K562 (cell line): ENCODE results near the gene NTPCR. TPM values are rescaled to one million over a fixed set of nuclear protein-coding genes. Genes with fewer than 3 reads are reported as not detected.

Experiments used
- ATAC-seq: fragments of 200-7000 bp; cut with Tn5 transposase; 3 replicates; pipeline ENCODE4 v1.9.1; 2020; ENCODE audit warnings: moderate library complexity
- BruUV-seq: library from RNA; stranded (reverse); fragments of 400-500 nt; replicated peaks from 2 replicates; lab custom pipeline; 2021; lab: Mats Ljungman, UMichigan
- CTCF ChIA-PET: fragments of 300-600 bp; formaldehyde crosslinking; extraction: SDS; loops from one replicate; lab custom pipeline; 2021; ENCODE audit warnings: low intra/inter-chr PET ratio; lab: Yijun Ruan, JAX
- POLR2A ChIA-PET: fragments of 300-600, 350-650 bp; sonication (Branson Sonifier 250); formaldehyde crosslinking; extraction: SDS; loops from one replicate; lab custom pipeline; 2021; ENCODE audit warnings: antibody characterized with exemption, inconsistent platforms; lab: Yijun Ruan, JAX
- DNase-seq, 4 experiments: peaks; one replicate each; pipeline versions ENCODE4 v3.0.0 to v3.0.0-alpha.2; 2011 to 2018; ENCODE audit warnings: low spot score in 3 of 4, mixed read lengths in 3 of 4; ENCODE audit errors: extremely low read depth in 1 of 4
- FAIRE-seq: peaks from 2 replicates; lab custom pipeline; 2011; peaks lifted over from hg19 to GRCh38; lab: Jason Lieb, UNC
- H2AFZ ChIP-seq: 2 replicates; pipeline ENCODE4 v1.6.0; 2011; ENCODE audit warnings: low read depth, low read length, control low read depth, inconsistent platforms
- H3K27ac ChIP-seq: fragments of 200-600 bp; 3 replicates; pipeline ENCODE4 v1.8.0; 2011; ENCODE audit warnings: low read depth, mild to moderate bottlenecking, control low read depth, inconsistent platforms, low read length, moderate library complexity, mixed read lengths; ENCODE audit errors: extremely low read depth
- H3K27me3 ChIP-seq, 2 experiments: fragments of 300-600 bp in 1 of 2; 2 replicates in 1 of 2; 3 replicates in 1 of 2; pipeline versions ENCODE4 v1.6.0 to v1.8.0; 2011; ENCODE audit warnings: inconsistent platforms in 2 of 2, low read length in 2 of 2, mild to moderate bottlenecking in 1 of 2, mixed read lengths in 1 of 2, moderate library complexity in 1 of 2; ENCODE audit not compliant: control insufficient read depth in 2 of 2, insufficient read depth in 2 of 2
- H3K36me3 ChIP-seq: fragments of 300-600 bp; 3 replicates; pipeline ENCODE4 v1.8.0; 2011; ENCODE audit warnings: mild to moderate bottlenecking, low read length, inconsistent platforms; ENCODE audit not compliant: control insufficient read depth, insufficient read depth
- H3K4me1 ChIP-seq, 2 experiments: fragments of 200-600 bp in 1 of 2; replicated peaks in 1 of 2; 2 replicates in 1 of 2; 3 replicates in 1 of 2; pipeline versions ENCODE4 v1.5.1 to v1.8.0; 2011; ENCODE audit warnings: inconsistent platforms in 2 of 2, low read length in 2 of 2, mild to moderate bottlenecking in 1 of 2, mixed read lengths in 1 of 2, moderate library complexity in 1 of 2; ENCODE audit not compliant: control insufficient read depth in 2 of 2, insufficient read depth in 2 of 2
- H3K4me2 ChIP-seq: 2 replicates; pipeline ENCODE4 v1.6.1; 2011; ENCODE audit warnings: low read length, control low read depth, inconsistent platforms, mixed read lengths; ENCODE audit not compliant: insufficient read depth
- H3K4me3 ChIP-seq: fragments of 200-600 bp; sonication (generic), shearing (Covaris generic); 2 replicates; pipeline ENCODE4 v1.5.1; 2016; ENCODE audit warnings: control low read depth, inconsistent platforms
- H3K79me2 ChIP-seq: fragments of 200-600 bp; 3 replicates; pipeline ENCODE4 v1.8.0; 2011; ENCODE audit warnings: low read length, inconsistent platforms; ENCODE audit not compliant: control insufficient read depth, insufficient read depth
- H3K9ac ChIP-seq, 2 experiments: 2 replicates each; pipeline versions ENCODE4 v1.6.0 to v1.6.1; 2011; ENCODE audit warnings: low read depth in 2 of 2, low read length in 2 of 2, control low read depth in 1 of 2, inconsistent platforms in 1 of 2, mild to moderate bottlenecking in 1 of 2, mixed read lengths in 1 of 2; ENCODE audit not compliant: insufficient read depth in 1 of 2
- H3K9me1 ChIP-seq: one replicate; pipeline ENCODE4 v1.6.0; 2011; ENCODE audit warnings: inconsistent platforms, mild to moderate bottlenecking, low read length, moderate library complexity; ENCODE audit not compliant: control insufficient read depth, insufficient read depth
- H3K9me3 ChIP-seq: replicated peaks from 2 replicates; pipeline ENCODE4 v1.5.1; 2011; ENCODE audit warnings: low read depth, low read length, inconsistent platforms; ENCODE audit not compliant: control insufficient read depth, insufficient read depth
- H4K20me1 ChIP-seq: replicated peaks from 2 replicates; pipeline ENCODE4 v1.6.1; 2011; ENCODE audit warnings: low read length, inconsistent platforms, mixed read lengths; ENCODE audit not compliant: control insufficient read depth, insufficient read depth
- ARID4B ChIP-seq: sonication (generic); formaldehyde crosslinking; IDR thresholded peaks from 2 replicates; pipeline ENCODE4 v1.8.0; 2022; ENCODE audit warnings: mild to moderate bottlenecking, missing genetic modification reagents
- CBFA2T3 ChIP-seq: fragments of 450-650 bp; IDR thresholded peaks from 2 replicates; pipeline ENCODE4 v1.6.1; 2017
- CREBBP ChIP-seq: IDR thresholded peaks from one replicate; pipeline ENCODE4 v1.6.1; 2012; ENCODE audit warnings: low read depth, mild to moderate bottlenecking, control low read depth, inconsistent platforms, low read length
- FOXJ2 ChIP-seq: fragments of 200-800 bp; sonication (Bioruptor generic); IDR thresholded peaks from 2 replicates; pipeline ENCODE4 v1.6.1; 2016; ENCODE audit warnings: missing genetic modification characterization, missing compliant biosample characterization
- FOXK2 ChIP-seq, 2 experiments: fragments of 450-650 bp; IDR thresholded peaks in 1 of 2; conservative IDR thresholded peaks in 1 of 2; 2 replicates each; pipeline ENCODE4 v1.6.1; 2016; ENCODE audit warnings: low read depth in 2 of 2, mild to moderate bottlenecking in 1 of 2
- KLF10 ChIP-seq: fragments of 250-450 bp; sonication (Bioruptor Pico); IDR thresholded peaks from 2 replicates; pipeline ENCODE4 v1.6.1; 2021; ENCODE audit warnings: matching md5 sums
- MEIS2 ChIP-seq: fragments of 450-650 bp; IDR thresholded peaks from 2 replicates; pipeline ENCODE4 v1.6.1; 2014; ENCODE audit warnings: mild to moderate bottlenecking; ENCODE audit not compliant: partially characterized antibody
- SMARCA5 ChIP-seq: fragments of 450-650 bp; IDR thresholded peaks from 2 replicates; pipeline ENCODE4 v1.6.1; 2016
- TRIM25 ChIP-seq: fragments of 450-650 bp; IDR thresholded peaks from 2 replicates; pipeline ENCODE4 v1.7.0; 2016; ENCODE audit warnings: borderline replicate concordance
- ZNF445 ChIP-seq: fragments of 250-450 bp; sonication (Bioruptor Pico); IDR thresholded peaks from 2 replicates; pipeline ENCODE4 v1.4.0; 2020; ENCODE audit warnings: low read depth, mild to moderate bottlenecking, moderate library complexity
- ZNF57 ChIP-seq: fragments of 450-650 bp; formaldehyde crosslinking; IDR thresholded peaks from 2 replicates; pipeline ENCODE4 v1.4.0; 2020; ENCODE audit warnings: mild to moderate bottlenecking, moderate library complexity
- ZNF639 ChIP-seq, 2 experiments: fragments of 200-800 bp in 1 of 2; sonication (Bioruptor generic) in 1 of 2; sonication (generic) in 1 of 2; formaldehyde crosslinking in 1 of 2; IDR thresholded peaks in 1 of 2; conservative IDR thresholded peaks in 1 of 2; 2 replicates each; pipeline versions ENCODE4 v1.5.0 to v1.6.1; 2016 to 2020; ENCODE audit warnings: missing compliant biosample characterization in 1 of 2, missing genetic modification characterization in 1 of 2, missing genetic modification reagents in 1 of 2
- ZNF77 ChIP-seq: fragments of 250-450 bp; sonication (Bioruptor Pico); IDR thresholded peaks from 2 replicates; pipeline ENCODE4 v1.5.0; 2020
- WGBS: fragments of 100-300 bp; shearing (Covaris generic); methylation state at CpG from one replicate; pipeline ENCODE4 v1.1.6; 2016; ENCODE audit warnings: low coverage, mixed read lengths; ENCODE audit not compliant: insufficient coverage; ENCODE audit errors: missing lambda C conversion rate; 5-methylcytosine and 5-hydroxymethylcytosine counted together
- in situ Hi-C: fragments of 300-500 bp; cut with MboI; formaldehyde crosslinking; loops from 4 replicates; pipeline ENCODE4 v1.15.0; 2018; ENCODE audit warnings: inconsistent platforms, mixed read lengths
- intact Hi-C: fragments of 100-400 bp; cut with micrococcal nuclease; formaldehyde crosslinking; loops from 2 replicates; pipeline ENCODE4 v1.14.2; 2022
- polyA plus RNA-seq, 8 experiments: library from polyadenylated mRNA; depleted of rRNA in 4 of 8; stranded (reverse) in 5 of 8; unstranded in 3 of 8; fragments of >200 nt; fragmentation: Nextera tagmentation in 2 of 8; fragmentation: Illumina TruSeq in 1 of 8; extraction: Ambion mirVana in 2 of 8; extraction: Trizol in 1 of 8; gene quantifications; 2 replicates each; pipeline versions ENCODE4 v1.2.1 to v1.2.3, GENCODE V29; 2011 to 2014; ENCODE audit warnings: inconsistent platforms in 1 of 8, missing spikeins in 1 of 8
- total RNA-seq, 7 experiments: library from RNA; depleted of rRNA in 6 of 7; stranded (reverse); fragments of >200 nt in 6 of 7; fragmentation: Illumina TruSeq in 2 of 7; extraction: Trizol in 2 of 7; gene quantifications; 2 replicates each; pipeline versions ENCODE4 v1.2.1 to v1.2.3, GENCODE V29; 2011 to 2021; ENCODE audit warnings: low replicate concordance in 1 of 7

The NTPCR gene
- total and polyA plus RNA-seq, 9 of the 15 experiments (the other 6 are each of a cell fraction or from before 2014, with no cell fraction given): 19.3 to 105 (median 48.8) TPM

GRCh38 chr1:232979558-232979957 is 29.1 kb downstream of the NTPCR start:
- H3K4me2 ChIP-seq: no peak overlapping the region
- H2AFZ ChIP-seq: no peak overlapping the region
- no peaks in the 10 kb centered on the region for H3K9me1 ChIP-seq
- intact Hi-C loops: no loop called here
- DNase-seq: no peak
- WGBS: 62% methylated on average over 6 of the region's 6 CpGs
- H3K9ac ChIP-seq: no peak overlapping the region
- no peak; the same call in 2 of the 3 replicates for ATAC-seq
- H4K20me1 ChIP-seq: no peaks in the 10 kb centered on the region
- ChIA-PET CTCF (no interaction called here), POLR2A (interaction anchor here (1.0 to 2.0 kb wide), 2 partner anchors 10 to 13 kb away, joined by 5 to 7 read pairs; no protein-coding TSS in a partner anchor)
- no peaks in the 10 kb centered on the region for H3K9me3 ChIP-seq
- H3K4me1 ChIP-seq: peaks cover 0 to 3% of the 10 kb centered on the region in 2 experiments; a peak in 1 of 5 replicates
- H3K27ac ChIP-seq: no peak overlapping the region
- H3K27me3 ChIP-seq: peaks cover 7 to 16% of the 10 kb centered on the region in 2 experiments; a peak in 3 of 5 replicates
- H3K36me3 ChIP-seq: peaks cover 14% of the 10 kb centered on the region; the same call in 2 of the 3 replicates
- H3K79me2 ChIP-seq: no peaks in the 10 kb centered on the region
- no TSS peak for BruUV-seq
- H3K4me3 ChIP-seq: no peak overlapping the region
- FAIRE-seq: no peak
- in situ Hi-C loops: no loop called here
- TF ChIP-seq FOXK2 (conservative IDR thresholded peaks at IDR 0.05 in 1 of 2, IDR thresholded peaks at IDR 0.05 in 1 of 2; ENCODE audit: low read depth in 2 of 2): no peak
- TF ChIP-seq ARID4B (CRISPR knock-in tag): no peak
- TF ChIP-seq KLF10 (CRISPR knock-in tag): no peak
- no peak for TF ChIP-seq CREBBP
- TF ChIP-seq TRIM25: no peak
- no peak for TF ChIP-seq FOXJ2 (tag)
- no peak for TF ChIP-seq MEIS2
- no peak for TF ChIP-seq CBFA2T3
- TF ChIP-seq ZNF445: no peak
- no peak for TF ChIP-seq ZNF639 (CRISPR knock-in tag; conservative IDR thresholded peaks at IDR 0.05 in 1 of 2, IDR thresholded peaks at IDR 0.05 in 1 of 2)
- no peak for TF ChIP-seq ZNF57 (CRISPR knock-in tag)
- TF ChIP-seq ZNF77: no peak
- TF ChIP-seq SMARCA5: no peak
